ENCODE measurements around the gene PACSIN2.

PACSIN2 gene

GRCh38 chr22:42950281-42950680 is 64.7 kb downstream of the PACSIN2 start:
- DNase-seq (ENCODE audit: low spot score): no peak
- POLR2A ChIA-PET (ENCODE audit: low non-redundant PET): no interaction called here
- CTCF ChIA-PET: interaction anchor here (0.7 kb wide), 1 partner anchor 1465 kb away, joined by 3 read pairs; no protein-coding TSS in a partner anchor
- no peak for TF ChIP-seq CTCF (conservative IDR thresholded peaks at IDR 0.05; ENCODE audit: low read depth)
- H3K27ac ChIP-seq: no peak overlapping the region

- ChIA-PET POLR2A (ENCODE audit: low non-redundant PET) (no interaction called here), CTCF (no interaction called here)
- no peak overlapping the region for H3K27ac ChIP-seq
- TF ChIP-seq CTCF (conservative IDR thresholded peaks at IDR 0.05; ENCODE audit: low read depth): no peak
- no peak for DNase-seq (ENCODE audit: low spot score)
These were observed 65.8 kb downstream of the PACSIN2 start for GRCh38 chr22:42949159-42949558.

GRCh38 chr22:42948294-42948693 is 66.7 kb downstream of the PACSIN2 start:
- CTCF ChIA-PET: no interaction called here
- POLR2A ChIA-PET (ENCODE audit: low non-redundant PET): no interaction called here
- H3K27ac ChIP-seq: no peak overlapping the region; the same call in 1 of the 2 replicates
- no peak for DNase-seq (ENCODE audit: low spot score)
- TF ChIP-seq CTCF (conservative IDR thresholded peaks at IDR 0.05; ENCODE audit: low read depth): no peak

DNA sequence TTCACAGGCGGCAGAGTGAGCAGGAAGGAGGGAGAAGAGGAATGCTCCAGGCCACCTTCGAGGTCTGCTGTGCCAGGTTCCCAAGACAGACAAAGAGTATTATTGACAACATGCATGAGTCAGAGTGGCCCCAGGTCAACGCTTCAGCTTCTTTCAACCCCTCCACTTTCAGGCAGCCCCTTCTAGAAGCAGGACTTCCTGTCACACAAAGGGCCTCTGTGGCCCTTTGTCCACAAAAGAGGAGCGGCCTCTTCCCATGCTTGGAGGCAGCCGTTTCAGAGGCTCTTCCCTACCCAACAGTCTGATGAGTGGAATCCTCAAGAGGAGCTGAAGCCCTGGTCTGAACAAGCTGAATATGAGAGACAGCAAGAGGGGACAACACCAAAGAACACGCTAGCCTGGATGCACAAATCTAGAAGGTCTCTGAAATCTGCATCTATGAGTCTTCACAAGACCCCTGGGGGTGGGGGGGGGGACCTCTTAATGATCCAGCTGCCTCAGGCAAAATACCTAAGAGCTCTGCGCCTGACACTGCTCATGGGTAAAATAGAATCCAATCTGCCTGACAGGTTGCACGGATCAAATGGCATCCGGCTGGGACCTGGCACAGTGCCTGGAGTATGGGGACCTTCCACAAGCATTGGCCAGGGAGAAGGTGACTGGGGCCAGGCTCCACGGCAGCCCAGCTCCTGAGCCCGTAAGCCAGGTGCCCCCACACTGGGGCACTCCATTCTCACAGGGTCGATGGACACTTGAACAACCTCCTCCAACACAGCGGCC is 67.5 kb downstream of the PACSIN2 start:
- TF ChIP-seq CTCF (conservative IDR thresholded peaks at IDR 0.05; ENCODE audit: low read depth): no peak
- DNase-seq (ENCODE audit: low spot score): no peak
- POLR2A ChIA-PET (ENCODE audit: low non-redundant PET): no interaction called here
- peak overlapping the region; percentile 14 for H3K27ac ChIP-seq
- CTCF ChIA-PET: no interaction called here

- ChIA-PET CTCF (no interaction called here), POLR2A (ENCODE audit: low non-redundant PET) (no interaction called here)
These were observed 68.3 kb downstream of the PACSIN2 start for GRCh38 chr22:42946546-42947198.

DNA sequence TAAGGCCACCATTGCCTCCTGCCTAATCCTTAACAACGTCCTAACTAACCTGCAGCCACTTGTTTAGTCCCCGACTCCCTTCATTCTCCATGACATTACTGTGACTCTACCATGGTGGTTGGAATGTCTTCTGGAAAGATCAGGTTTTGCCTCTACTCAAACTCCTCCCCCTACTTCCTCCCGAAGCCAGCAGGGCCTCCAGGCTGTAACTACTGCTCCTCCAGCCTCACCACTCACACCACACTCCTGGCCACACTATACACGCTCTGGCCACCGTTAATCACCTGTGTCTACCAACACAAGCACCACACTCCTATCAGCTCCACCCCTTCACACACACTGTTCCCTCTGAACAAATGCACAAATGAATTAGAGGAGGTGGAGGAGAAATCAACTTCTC is 69.2 kb downstream of the PACSIN2 start:
- ChIA-PET CTCF (no interaction called here), POLR2A (ENCODE audit: low non-redundant PET) (no interaction called here)
- no peak for DNase-seq (ENCODE audit: low spot score)
- H3K27ac ChIP-seq: no peak overlapping the region
- no peak for TF ChIP-seq CTCF (conservative IDR thresholded peaks at IDR 0.05; ENCODE audit: low read depth)

More at GRCh38 chr22:42946546-42947198, 68.3 kb downstream of the PACSIN2 start:
- H3K27ac ChIP-seq: peak overlapping the region; percentile 14
- DNase-seq (ENCODE audit: low spot score): no peak
- TF ChIP-seq CTCF (conservative IDR thresholded peaks at IDR 0.05; ENCODE audit: low read depth): no peak

All from RWPE1 (cell line).